A673 (cell line): ENCODE measurements around the gene CLEC1A. TPM values are rescaled to one million over a fixed set of nuclear protein-coding genes. Genes with fewer than 3 reads are reported as not detected.

Source experiments
- BruUV-seq: library from RNA; stranded (reverse); fragments of 400-500 nt; replicated peaks from 2 replicates; lab custom pipeline; 2021; lab: Mats Ljungman, UMichigan
- CTCF ChIA-PET: fragments of 300-600 bp; sonication (Branson Sonifier 250); formaldehyde crosslinking; loops from one replicate; lab custom pipeline; 2022; ENCODE audit warnings: antibody characterized with exemption; lab: Charles Lee
- POLR2A ChIA-PET: fragments of 300-600 bp; sonication (Branson Sonifier 250); formaldehyde crosslinking; loops from one replicate; lab custom pipeline; 2022; ENCODE audit warnings: antibody characterized with exemption; ENCODE audit not compliant: low non-redundant PET; lab: Charles Lee
- DNase-seq: peaks from one replicate; pipeline ENCODE4 v3.0.0-alpha.2; 2015; ENCODE audit warnings: low spot score
- H3K27ac ChIP-seq: fragments of 200-600 bp; sonication (generic); 2 replicates; pipeline ENCODE4 v1.5.1; 2016; ENCODE audit warnings: mixed run types, low read depth, mild to moderate bottlenecking, mixed read lengths, antibody characterized with exemption, low read length; ENCODE audit not compliant: poor library complexity, severe bottlenecking
- H3K27me3 ChIP-seq: fragments of 200-600 bp; sonication (generic); replicated peaks from 2 replicates; pipeline ENCODE4 v1.6.1; 2017; ENCODE audit warnings: mixed run types, low read depth, mild to moderate bottlenecking, mixed read lengths, antibody characterized with exemption, low read length; ENCODE audit not compliant: insufficient read depth, poor library complexity
- H3K36me3 ChIP-seq: fragments of 200-600 bp; sonication (generic); 2 replicates; pipeline ENCODE4 v1.6.1; 2016; ENCODE audit warnings: mixed run types, mild to moderate bottlenecking, mixed read lengths, antibody characterized with exemption, low read length; ENCODE audit not compliant: insufficient read depth, poor library complexity, severe bottlenecking
- H3K4me1 ChIP-seq: fragments of 200-600 bp; sonication (generic); 2 replicates; pipeline ENCODE4 v1.6.1; 2017; ENCODE audit warnings: mixed run types, mild to moderate bottlenecking, mixed read lengths, antibody characterized with exemption, low read length; ENCODE audit not compliant: insufficient read depth, poor library complexity, severe bottlenecking
- H3K4me3 ChIP-seq: fragments of 200-600 bp; sonication (generic); 2 replicates; pipeline ENCODE4 v1.5.1; 2016; ENCODE audit warnings: low read depth, mixed run types, mild to moderate bottlenecking, mixed read lengths, low read length; ENCODE audit not compliant: poor library complexity, severe bottlenecking
- H3K9me3 ChIP-seq: fragments of 200-600 bp; sonication (generic); 2 replicates; pipeline ENCODE4 v1.6.1; 2016; ENCODE audit warnings: mixed run types, low read depth, mild to moderate bottlenecking, mixed read lengths, antibody characterized with exemption, low read length; ENCODE audit not compliant: poor library complexity, severe bottlenecking
- CTCF ChIP-seq: fragments of 300-800, 200-600 bp; sonication (generic); conservative IDR thresholded peaks from 2 replicates; pipeline ENCODE4 v1.5.1; 2017; ENCODE audit warnings: low read depth, mild to moderate bottlenecking, antibody characterized with exemption, low read length, moderate library complexity, mixed read lengths
- EZH2 ChIP-seq: fragments of 200-600 bp; sonication (generic); IDR thresholded peaks from 2 replicates; pipeline ENCODE4 v1.6.1; 2017; ENCODE audit warnings: borderline replicate concordance, low read depth, mild to moderate bottlenecking, mixed read lengths, antibody characterized with exemption, low read length; ENCODE audit not compliant: poor library complexity, severe bottlenecking
- intact Hi-C: fragments of 100-400 bp; cut with micrococcal nuclease; formaldehyde crosslinking; loops from one replicate; pipeline ENCODE4 v1.10.0; 2022; ENCODE audit not compliant: unreplicated experiment
- total RNA-seq: library from RNA; stranded (reverse); gene quantifications from 2 replicates; pipeline ENCODE4 v1.2.3, GENCODE V29; 2021

Gene CLEC1A
- total RNA-seq, 1 experiment from 2014 or later = not detected

- Histone ChIP-seq H3K4me1 (peaks cover 5% of the 10 kb centered on the region), H3K27me3 (no peaks in the 10 kb centered on the region), H3K4me3 (no peak overlapping the region), H3K27ac (no peak overlapping the region), H3K36me3 (no peaks in the 10 kb centered on the region), H3K9me3 (no peaks in the 10 kb centered on the region)
- intact Hi-C loops = no loop called here
- BruUV-seq = no TSS peak
- no peak for TF ChIP-seq EZH2
- TF ChIP-seq CTCF = no peak
- DNase-seq = no peak
- CTCF ChIA-PET = interaction anchor here (0.7 kb wide), 1 partner anchor 25 kb away, joined by 4 read pairs; no protein-coding TSS in a partner anchor
- POLR2A ChIA-PET = no interaction called here
Measured at GRCh38 chr12:10128687-10129086, 29.9 kb upstream of the CLEC1A start.

GRCh38 chr12:10126413-10126812, 27.6 kb upstream of the CLEC1A start:
- no peak for DNase-seq
- ChIA-PET POLR2A (no interaction called here), CTCF (no interaction called here)
- H3K9me3 ChIP-seq = no peaks in the 10 kb centered on the region
- no peaks in the 10 kb centered on the region for H3K36me3 ChIP-seq
- no TSS peak for BruUV-seq
- intact Hi-C loops = no loop called here
- no peak overlapping the region for H3K27ac ChIP-seq
- H3K4me1 ChIP-seq = peaks cover 5% of the 10 kb centered on the region
- TF ChIP-seq EZH2 (no peak), CTCF (no peak)
- no peak overlapping the region for H3K4me3 ChIP-seq
- H3K27me3 ChIP-seq = no peaks in the 10 kb centered on the region

- Histone ChIP-seq H3K27ac (no peak overlapping the region), H3K4me3 (no peak overlapping the region), H3K36me3 (no peaks in the 10 kb centered on the region), H3K4me1 (no peaks in the 10 kb centered on the region), H3K9me3 (no peaks in the 10 kb centered on the region), H3K27me3 (no peaks in the 10 kb centered on the region)
- TF ChIP-seq CTCF (no peak), EZH2 (no peak)
- no peak for DNase-seq
- ChIA-PET CTCF (no interaction called here), POLR2A (no interaction called here)
- intact Hi-C loops = no loop called here
- BruUV-seq = no TSS peak
Measured at GRCh38 chr12:10122689-10123088, 23.9 kb upstream of the CLEC1A start.
